Endothelial cell of umbilical vein (primary cell): ENCODE data around the gene PYCR2. TPM values are rescaled to one million over a fixed set of nuclear protein-coding genes. Genes with fewer than 3 reads are reported as not detected.
A peak's percentile ranks its signal among the peaks of the same experiment; 100 is the strongest.

Experiments
- BruUV-seq: library from RNA; stranded (reverse); fragments of 400-500 nt; replicated peaks from 2 replicates; lab custom pipeline; 2021; lab: Mats Ljungman, UMichigan
- CTCF ChIA-PET: fragments of 300-600, 350-600 bp; sonication (Branson Sonifier 250); formaldehyde crosslinking; loops from one replicate; lab custom pipeline; 2021; ENCODE audit warnings: antibody characterized with exemption, inconsistent platforms; lab: Charles Lee
- POLR2A ChIA-PET: fragments of 300-600, 350-600 bp; sonication (Branson Sonifier 250); formaldehyde crosslinking; loops from one replicate; lab custom pipeline; 2021; ENCODE audit warnings: antibody characterized with exemption, inconsistent platforms; lab: Charles Lee
- DNase-seq: peaks from one replicate; pipeline ENCODE4 v3.0.0-alpha.2; 2011; ENCODE audit warnings: low read depth, low spot score
- FAIRE-seq: peaks from 2 replicates; lab custom pipeline; 2011; peaks lifted over from hg19 to GRCh38; lab: Jason Lieb, UNC
- H2AFZ ChIP-seq: 2 replicates; pipeline ENCODE4 v1.6.0; 2012; ENCODE audit warnings: low read depth, low read length, control low read depth, inconsistent platforms
- H3K27ac ChIP-seq: 2 replicates; pipeline ENCODE4 v1.5.1; 2011; ENCODE audit warnings: low read depth, mild to moderate bottlenecking, control low read depth, low read length, moderate library complexity; ENCODE audit not compliant: insufficient read depth
- H3K27me3 ChIP-seq, 2 experiments: 2 replicates each; pipeline versions ENCODE4 v1.6.0 to v1.6.1; 2011; ENCODE audit warnings: low read length in 2 of 2, mixed read lengths in 1 of 2; ENCODE audit not compliant: control insufficient read depth in 2 of 2, insufficient read depth in 2 of 2
- H3K36me3 ChIP-seq, 2 experiments: 2 replicates in 1 of 2; 3 replicates in 1 of 2; pipeline ENCODE4 v1.5.1; 2011; ENCODE audit warnings: low read length in 2 of 2, mild to moderate bottlenecking in 1 of 2, moderate library complexity in 1 of 2; ENCODE audit not compliant: control insufficient read depth in 2 of 2, insufficient read depth in 2 of 2; ENCODE audit errors: extremely low read depth in 1 of 2
- H3K4me1 ChIP-seq: 3 replicates; pipeline ENCODE4 v1.5.1; 2011; ENCODE audit warnings: mild to moderate bottlenecking, low read length; ENCODE audit not compliant: control insufficient read depth, insufficient read depth; ENCODE audit errors: extremely low read depth
- H3K4me2 ChIP-seq: 2 replicates; pipeline ENCODE4 v1.6.1; 2011; ENCODE audit warnings: low read length, control low read depth, mixed read lengths; ENCODE audit not compliant: insufficient read depth
- H3K4me3 ChIP-seq, 3 experiments: fragments of 200-600 bp in 1 of 3; sonication (generic), shearing (Covaris generic) in 1 of 3; replicated peaks in 1 of 3; 2 replicates each; pipeline ENCODE4 v1.5.1; 2011 to 2016; ENCODE audit warnings: control low read depth in 3 of 3, low read length in 3 of 3, mild to moderate bottlenecking in 2 of 3, inconsistent platforms in 1 of 3, low read depth in 1 of 3, moderate library complexity in 1 of 3; ENCODE audit not compliant: insufficient read depth in 1 of 3
- H3K79me2 ChIP-seq: 2 replicates; pipeline ENCODE4 v1.6.0; 2012; ENCODE audit warnings: low read length, inconsistent platforms; ENCODE audit not compliant: control insufficient read depth, insufficient read depth
- H3K9ac ChIP-seq: replicated peaks from 2 replicates; pipeline ENCODE3; 2011; ENCODE audit warnings: low read length, control low read depth; ENCODE audit not compliant: insufficient read depth; ENCODE audit errors: extremely low read depth
- H3K9me1 ChIP-seq: replicated peaks from 3 replicates; pipeline ENCODE4 v1.6.0; 2011; ENCODE audit warnings: mild to moderate bottlenecking, low read length; ENCODE audit not compliant: control insufficient read depth, insufficient read depth; ENCODE audit errors: extremely low read depth
- H3K9me3 ChIP-seq: replicated peaks from 2 replicates; pipeline ENCODE4 v1.5.1; 2012; ENCODE audit warnings: low read length, inconsistent platforms; ENCODE audit not compliant: control insufficient read depth, insufficient read depth
- H4K20me1 ChIP-seq: replicated peaks from 2 replicates; pipeline ENCODE3; 2011; ENCODE audit warnings: mild to moderate bottlenecking, low read length; ENCODE audit not compliant: control insufficient read depth, insufficient read depth; ENCODE audit errors: extremely low read depth
- MYC ChIP-seq: IDR thresholded peaks from one replicate; pipeline ENCODE4 v1.6.1; 2011; ENCODE audit warnings: mild to moderate bottlenecking, low read depth, low read length
- POLR2AphosphoS5 ChIP-seq: IDR thresholded peaks from 2 replicates; pipeline ENCODE4 v1.6.1; 2012; ENCODE audit warnings: low read depth, mild to moderate bottlenecking, control low read depth, low read length, moderate library complexity; ENCODE audit not compliant: insufficient read depth
- dilution Hi-C: fragments of 300-500 bp; cut with MboI; formaldehyde crosslinking; loops from one replicate; pipeline ENCODE4 v1.15.0; 2019; ENCODE audit warnings: low sequenced_read_pairs; ENCODE audit not compliant: extremely low pct_ligation_motif_present
- intact Hi-C: fragments of 100-400 bp; cut with micrococcal nuclease; formaldehyde crosslinking; loops from one replicate; pipeline ENCODE4 v1.10.0; 2022
- polyA plus RNA-seq, 4 experiments: library from polyadenylated mRNA; depleted of rRNA in 3 of 4; stranded (reverse) in 3 of 4; unstranded in 1 of 4; fragments of >200 nt; gene quantifications; 2 replicates each; pipeline versions ENCODE4 v1.2.1 to v1.2.3, GENCODE V29; 2011 to 2012; ENCODE audit warnings: missing spikeins in 1 of 4
- total RNA-seq: library from RNA; stranded (reverse); gene quantifications from 2 replicates; pipeline ENCODE4 v1.2.3, GENCODE V29; 2021
- TF ChIP-seq, protein P1 (sequence below), 2 donors: IDR thresholded peaks; 1 replicate in 1 of 2; 2 replicates in 1 of 2; pipeline ENCODE4 v1.5.1; 2011; ENCODE audit warnings: low read length in 2 of 2, mild to moderate bottlenecking in 2 of 2, moderate library complexity in 2 of 2, control low read depth in 1 of 2, inconsistent platforms in 1 of 2, low read depth in 1 of 2; ENCODE audit not compliant: insufficient read depth in 1 of 2; ENCODE audit errors: extremely low read depth in 1 of 2

The PYCR2 gene
- total and polyA plus RNA-seq, 2 donors (not counting 3 experiments of a cell fraction or from before 2014, with no cell fraction given): 64.6 to 65.1 TPM

DNA sequence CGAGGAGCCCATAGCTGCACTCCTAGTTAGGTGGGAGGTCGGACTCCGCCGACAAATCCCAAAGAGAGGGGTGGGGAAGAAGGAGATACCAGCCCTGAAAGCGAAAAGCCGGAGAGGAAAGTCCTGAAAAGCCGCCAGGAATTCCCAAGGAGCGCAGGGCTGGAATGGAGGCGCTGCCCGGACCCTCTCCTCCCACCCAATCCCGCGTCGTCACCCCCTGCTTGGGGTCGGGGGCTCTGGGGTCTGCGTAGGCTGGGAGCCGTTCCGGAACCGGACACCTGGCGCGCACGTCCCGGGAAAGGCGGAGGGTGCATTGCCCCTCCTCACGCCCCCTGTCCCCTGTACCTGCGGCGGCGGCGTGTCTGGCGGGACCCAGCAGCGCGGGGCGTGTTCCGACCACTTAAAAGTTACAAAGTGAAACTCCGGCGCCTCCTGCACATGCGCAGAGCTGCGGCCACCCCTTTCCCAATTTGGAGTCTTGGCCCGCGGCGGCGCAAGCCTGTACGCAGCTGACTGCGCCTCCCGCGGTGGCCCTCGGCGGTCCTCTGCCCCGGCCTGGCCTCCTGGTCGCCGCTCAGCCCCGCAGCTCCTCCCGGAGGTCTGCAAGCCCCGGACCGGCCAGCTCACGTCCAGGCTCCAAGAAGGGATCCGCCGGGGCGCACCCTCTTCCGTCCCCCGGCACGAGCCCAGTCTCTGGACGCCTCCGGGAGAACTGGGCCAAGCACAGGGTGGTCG, 41.9 kb downstream of the PYCR2 start, which contains the start of gene TMEM63A:
TSS of gene TMEM63A (minus strand) at position 422 of the 735 bp plus-strand sequence. CDS start 4,800 bp downstream, outside the sequence.
- no peaks in the 10 kb centered on the region for H3K36me3 ChIP-seq
- DNase-seq: peak; percentile 86
- H4K20me1 ChIP-seq: no peaks in the 10 kb centered on the region
- H2AFZ ChIP-seq: peak within 1 kb of the TSS; percentile 96
- H3K4me1 ChIP-seq: peaks cover 14% of the 10 kb centered on the region
- dilution Hi-C loops: no loop called here
- H3K9ac ChIP-seq: peak within 1 kb of the TSS; percentile 74
- H3K79me2 ChIP-seq: no peaks in the 10 kb centered on the region
- TF ChIP-seq POLR2AphosphoS5 (peak; percentile 75), MYC (no peak)
- TF ChIP-seq, protein P1, sequence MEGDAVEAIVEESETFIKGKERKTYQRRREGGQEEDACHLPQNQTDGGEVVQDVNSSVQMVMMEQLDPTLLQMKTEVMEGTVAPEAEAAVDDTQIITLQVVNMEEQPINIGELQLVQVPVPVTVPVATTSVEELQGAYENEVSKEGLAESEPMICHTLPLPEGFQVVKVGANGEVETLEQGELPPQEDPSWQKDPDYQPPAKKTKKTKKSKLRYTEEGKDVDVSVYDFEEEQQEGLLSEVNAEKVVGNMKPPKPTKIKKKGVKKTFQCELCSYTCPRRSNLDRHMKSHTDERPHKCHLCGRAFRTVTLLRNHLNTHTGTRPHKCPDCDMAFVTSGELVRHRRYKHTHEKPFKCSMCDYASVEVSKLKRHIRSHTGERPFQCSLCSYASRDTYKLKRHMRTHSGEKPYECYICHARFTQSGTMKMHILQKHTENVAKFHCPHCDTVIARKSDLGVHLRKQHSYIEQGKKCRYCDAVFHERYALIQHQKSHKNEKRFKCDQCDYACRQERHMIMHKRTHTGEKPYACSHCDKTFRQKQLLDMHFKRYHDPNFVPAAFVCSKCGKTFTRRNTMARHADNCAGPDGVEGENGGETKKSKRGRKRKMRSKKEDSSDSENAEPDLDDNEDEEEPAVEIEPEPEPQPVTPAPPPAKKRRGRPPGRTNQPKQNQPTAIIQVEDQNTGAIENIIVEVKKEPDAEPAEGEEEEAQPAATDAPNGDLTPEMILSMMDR (IDR thresholded peaks at IDR 0.05; ENCODE audit: extremely low read depth in 1 of 2, insufficient read depth in 1 of 2, low read depth in 1 of 2, low read length in 2 of 2): peak; percentile 16 to 37
- FAIRE-seq: peak; percentile 64
- CTCF ChIA-PET: interaction anchor here (0.8 to 4.7 kb wide), 18 partner anchors 8 to 407 kb away, joined by 3 to 40 read pairs (median 5); partner anchors contain the start of genes EPHX1, PYCR2 and SRP9
- intact Hi-C loops: loop anchor here (1.0 to 2.0 kb wide), 4 partner anchors 29 to 407 kb away; partner anchors contain the start of genes EPHX1 and PYCR2
- H3K9me1 ChIP-seq: no peaks in the 10 kb centered on the region
- H3K27me3 ChIP-seq: no peaks in the 10 kb centered on the region
- peak within 1 kb of the TSS; percentile 81 for H3K4me2 ChIP-seq
- no TSS peak for BruUV-seq
- POLR2A ChIA-PET: interaction anchor here (1.1 to 1.5 kb wide), 2 partner anchors 43 to 105 kb away, joined by 3 to 4 read pairs; partner anchors contain the start of gene SRP9
- no peaks in the 10 kb centered on the region for H3K9me3 ChIP-seq
- peak within 1 kb of the TSS; percentile 38 for H3K27ac ChIP-seq
- peak within 1 kb of the TSS; percentile 70 to 91 (median 81) for H3K4me3 ChIP-seq
